ENCODE data around the gene CACNB2. TPM values are rescaled to one million over a fixed set of nuclear protein-coding genes. Genes with fewer than 3 reads are reported as not detected.

Gene CACNB2
- total RNA-seq, 1 donor from 2014 or later: 0.43 TPM

- Mint-ChIP-seq H3K27me3 (ENCODE audit: unreplicated experiment) (peaks cover 14% of the 10 kb centered on the region), H3K4me1 (ENCODE audit: unreplicated experiment) (peaks cover 6% of the 10 kb centered on the region), H3K36me3 (ENCODE audit: unreplicated experiment) (no peaks in the 10 kb centered on the region), H3K27ac (ENCODE audit: unreplicated experiment) (no peak overlapping the region), H3K4me3 (ENCODE audit: unreplicated experiment) (no peak overlapping the region), H3K9me3 (ENCODE audit: unreplicated experiment) (no peaks in the 10 kb centered on the region)
- TF ChIP-seq, protein P1, sequence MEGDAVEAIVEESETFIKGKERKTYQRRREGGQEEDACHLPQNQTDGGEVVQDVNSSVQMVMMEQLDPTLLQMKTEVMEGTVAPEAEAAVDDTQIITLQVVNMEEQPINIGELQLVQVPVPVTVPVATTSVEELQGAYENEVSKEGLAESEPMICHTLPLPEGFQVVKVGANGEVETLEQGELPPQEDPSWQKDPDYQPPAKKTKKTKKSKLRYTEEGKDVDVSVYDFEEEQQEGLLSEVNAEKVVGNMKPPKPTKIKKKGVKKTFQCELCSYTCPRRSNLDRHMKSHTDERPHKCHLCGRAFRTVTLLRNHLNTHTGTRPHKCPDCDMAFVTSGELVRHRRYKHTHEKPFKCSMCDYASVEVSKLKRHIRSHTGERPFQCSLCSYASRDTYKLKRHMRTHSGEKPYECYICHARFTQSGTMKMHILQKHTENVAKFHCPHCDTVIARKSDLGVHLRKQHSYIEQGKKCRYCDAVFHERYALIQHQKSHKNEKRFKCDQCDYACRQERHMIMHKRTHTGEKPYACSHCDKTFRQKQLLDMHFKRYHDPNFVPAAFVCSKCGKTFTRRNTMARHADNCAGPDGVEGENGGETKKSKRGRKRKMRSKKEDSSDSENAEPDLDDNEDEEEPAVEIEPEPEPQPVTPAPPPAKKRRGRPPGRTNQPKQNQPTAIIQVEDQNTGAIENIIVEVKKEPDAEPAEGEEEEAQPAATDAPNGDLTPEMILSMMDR (IDR thresholded peaks at IDR 0.05): no peak
- no peak for DNase-seq (ENCODE audit: extremely low spot score, unreplicated experiment)
Observed at GRCh38 chr10:18233775-18234174, 93.6 kb downstream of the CACNB2 start.

- TF ChIP-seq, protein P1 (IDR thresholded peaks at IDR 0.05): no peak
- no peak for DNase-seq (ENCODE audit: extremely low spot score, unreplicated experiment)
- peaks cover 3% of the 10 kb centered on the region for H3K4me1 Mint-ChIP-seq (ENCODE audit: unreplicated experiment)
- H3K4me3 Mint-ChIP-seq (ENCODE audit: unreplicated experiment): no peak overlapping the region
- no peaks in the 10 kb centered on the region for H3K9me3 Mint-ChIP-seq (ENCODE audit: unreplicated experiment)
- H3K27ac Mint-ChIP-seq (ENCODE audit: unreplicated experiment): no peak overlapping the region
- H3K27me3 Mint-ChIP-seq (ENCODE audit: unreplicated experiment): peaks cover 17% of the 10 kb centered on the region
- H3K36me3 Mint-ChIP-seq (ENCODE audit: unreplicated experiment): no peaks in the 10 kb centered on the region
Observed at GRCh38 chr10:18235477-18235876, 95.3 kb downstream of the CACNB2 start.

GRCh38 chr10:18236756-18237155 lies 96.5 kb downstream of the CACNB2 start:
- Mint-ChIP-seq H3K9me3 (ENCODE audit: unreplicated experiment) (no peaks in the 10 kb centered on the region), H3K36me3 (ENCODE audit: unreplicated experiment) (no peaks in the 10 kb centered on the region), H3K4me1 (ENCODE audit: unreplicated experiment) (no peaks in the 10 kb centered on the region), H3K4me3 (ENCODE audit: unreplicated experiment) (no peak overlapping the region), H3K27me3 (ENCODE audit: unreplicated experiment) (peaks cover 18% of the 10 kb centered on the region), H3K27ac (ENCODE audit: unreplicated experiment) (no peak overlapping the region)
- no peak for DNase-seq (ENCODE audit: extremely low spot score, unreplicated experiment)
- TF ChIP-seq, protein P1 (IDR thresholded peaks at IDR 0.05): no peak

GRCh38 chr10:18238870-18239485 lies 98.8 kb downstream of the CACNB2 start:
- no peaks in the 10 kb centered on the region for H3K4me1 Mint-ChIP-seq (ENCODE audit: unreplicated experiment)
- H3K36me3 Mint-ChIP-seq (ENCODE audit: unreplicated experiment): no peaks in the 10 kb centered on the region
- peaks cover 14% of the 10 kb centered on the region for H3K27me3 Mint-ChIP-seq (ENCODE audit: unreplicated experiment)
- TF ChIP-seq, protein P1 (IDR thresholded peaks at IDR 0.05): peak; percentile 70
- no peaks in the 10 kb centered on the region for H3K9me3 Mint-ChIP-seq (ENCODE audit: unreplicated experiment)
- H3K27ac Mint-ChIP-seq (ENCODE audit: unreplicated experiment): no peak overlapping the region
- DNase-seq (ENCODE audit: extremely low spot score, unreplicated experiment): no peak
- H3K4me3 Mint-ChIP-seq (ENCODE audit: unreplicated experiment): no peak overlapping the region

DNA sequence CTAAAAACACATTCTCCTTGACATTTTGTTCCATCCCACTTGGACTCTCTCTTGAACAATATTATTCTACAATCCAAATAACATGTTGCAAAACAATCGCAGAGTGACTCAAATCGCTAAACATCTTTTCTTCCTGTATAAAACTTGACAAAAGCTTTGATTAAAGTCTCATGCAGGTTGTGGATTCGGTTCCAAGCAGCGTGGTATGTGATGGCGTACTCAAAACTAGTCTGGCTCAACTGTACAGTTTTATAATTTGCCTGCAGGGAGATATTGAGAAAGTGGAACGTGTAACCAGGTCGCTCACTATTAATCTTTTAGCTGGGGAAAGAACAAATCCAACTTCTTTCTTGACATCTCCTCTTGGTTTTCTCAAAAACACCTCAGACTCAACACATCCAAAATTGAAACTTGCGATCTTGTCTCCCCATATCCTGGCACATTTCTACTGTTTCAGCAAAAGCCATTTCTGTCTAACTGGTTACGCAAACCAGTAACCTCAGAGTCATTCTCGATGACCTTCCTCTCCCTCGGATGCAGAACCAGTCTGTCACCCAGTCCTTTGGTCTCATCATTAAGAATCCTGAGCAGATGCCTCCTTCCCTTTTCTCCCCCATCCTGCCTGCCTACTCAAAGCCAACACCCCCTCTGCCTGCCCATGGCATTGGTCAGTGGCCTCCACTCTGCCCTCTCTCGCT lies 100.1 kb downstream of the CACNB2 start:
- no peaks in the 10 kb centered on the region for H3K4me1 Mint-ChIP-seq (ENCODE audit: unreplicated experiment)
- no peaks in the 10 kb centered on the region for H3K36me3 Mint-ChIP-seq (ENCODE audit: unreplicated experiment)
- DNase-seq (ENCODE audit: extremely low spot score, unreplicated experiment): no peak
- H3K4me3 Mint-ChIP-seq (ENCODE audit: unreplicated experiment): no peak overlapping the region
- peaks cover 16% of the 10 kb centered on the region for H3K27me3 Mint-ChIP-seq (ENCODE audit: unreplicated experiment)
- H3K9me3 Mint-ChIP-seq (ENCODE audit: unreplicated experiment): peaks cover 5% of the 10 kb centered on the region
- H3K27ac Mint-ChIP-seq (ENCODE audit: unreplicated experiment): no peak overlapping the region
- TF ChIP-seq, protein P1 (IDR thresholded peaks at IDR 0.05): no peak
